Measurements from ENCODE around the gene ASIC5. TPM values are rescaled to one million over a fixed set of nuclear protein-coding genes. Genes with fewer than 3 reads are reported as not detected.
A peak's percentile ranks its signal among the peaks of the same experiment; 100 is the strongest.

Gene ASIC5
- total RNA-seq, 1 experiment from 2014 or later = not detected

DNA sequence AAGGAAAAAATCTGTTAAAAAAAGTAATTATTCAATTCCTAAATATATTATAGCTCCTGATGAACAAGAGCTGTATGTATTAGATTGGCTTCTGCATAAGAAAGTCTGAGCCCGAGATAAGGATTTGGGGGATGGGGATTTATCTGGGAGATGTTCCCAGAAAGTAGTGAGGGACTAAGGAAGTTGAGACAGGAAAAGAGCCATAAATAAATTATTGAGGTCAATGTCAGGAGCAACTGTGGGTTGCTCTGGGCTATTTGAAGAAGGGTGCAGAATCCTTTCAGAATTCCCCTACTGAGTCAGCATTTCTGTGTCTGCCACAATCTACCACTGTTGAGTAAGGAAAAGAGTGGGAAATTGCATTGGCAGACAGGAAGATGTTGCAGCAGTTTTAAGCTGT, 34.3 kb upstream of the ASIC5 start:
- Histone ChIP-seq H3K23me2 (ENCODE audit: insufficient read length, low read depth, low read length, poor library complexity, severe bottlenecking) (no peaks in the 10 kb centered on the region), H3K14ac (ENCODE audit: insufficient read depth, low read length) (no peak overlapping the region), H2BK120ac (ENCODE audit: low read depth, low read length, poor library complexity, severe bottlenecking) (no peak overlapping the region), H2AFZ (ENCODE audit: low read length) (no peak overlapping the region), H2BK20ac (ENCODE audit: low read depth, low read length, poor library complexity, severe bottlenecking) (no peak overlapping the region), H2BK12ac (ENCODE audit: insufficient read length, low read depth, low read length) (no peak overlapping the region), H3K27me3 (ENCODE audit: insufficient read depth, low read length) (no peaks in the 10 kb centered on the region), H4K20me1 (ENCODE audit: control insufficient read depth, insufficient read depth, insufficient read length) (no peaks in the 10 kb centered on the region), H3K4ac (ENCODE audit: low read depth, low read length) (no peak overlapping the region), H3K9ac (ENCODE audit: extremely low read depth, insufficient read length, low read length) (no peak overlapping the region), H3K23ac (ENCODE audit: insufficient read length, low read depth, low read length) (no peak overlapping the region), H3T11ph (ENCODE audit: low read length) (no peak overlapping the region), H2AK5ac (ENCODE audit: insufficient read length, low read length) (no peak overlapping the region), H4K91ac (ENCODE audit: insufficient read length, low read depth, low read length) (no peak overlapping the region), H3K79me2 (ENCODE audit: insufficient read depth, low read length) (no peaks in the 10 kb centered on the region), H3K27ac (ENCODE audit: insufficient read length, low read depth, low read length) (peak overlapping the region; percentile 45), H4K8ac (replicated peaks; ENCODE audit: insufficient read length, low read depth, low read length) (no peak overlapping the region), H2BK15ac (ENCODE audit: low read depth, low read length) (no peak overlapping the region), H4K5ac (ENCODE audit: insufficient read length, low read depth, low read length) (no peak overlapping the region), H3K79me1 (ENCODE audit: insufficient read depth, low read depth, low read length, poor library complexity, severe bottlenecking) (no peaks in the 10 kb centered on the region), H3K4me2 (ENCODE audit: insufficient read depth, insufficient read length, low read length) (no peak overlapping the region), H3K18ac (ENCODE audit: insufficient read length, low read depth, low read length) (no peak overlapping the region), H3K9me3 (ENCODE audit: control insufficient read depth, low read depth, low read length) (no peaks in the 10 kb centered on the region), H3K4me1 (ENCODE audit: insufficient read depth, low read length) (peaks cover 4% of the 10 kb centered on the region; the same call in 1 of the 2 replicates), H3K56ac (ENCODE audit: insufficient read length, low read depth, low read length) (no peak overlapping the region), H2BK5ac (ENCODE audit: insufficient read length, low read length) (no peak overlapping the region)
- no peak for DNase-seq
- no peak overlapping the region for H3K4me3 Mint-ChIP-seq
- TF ChIP-seq, protein P1, sequence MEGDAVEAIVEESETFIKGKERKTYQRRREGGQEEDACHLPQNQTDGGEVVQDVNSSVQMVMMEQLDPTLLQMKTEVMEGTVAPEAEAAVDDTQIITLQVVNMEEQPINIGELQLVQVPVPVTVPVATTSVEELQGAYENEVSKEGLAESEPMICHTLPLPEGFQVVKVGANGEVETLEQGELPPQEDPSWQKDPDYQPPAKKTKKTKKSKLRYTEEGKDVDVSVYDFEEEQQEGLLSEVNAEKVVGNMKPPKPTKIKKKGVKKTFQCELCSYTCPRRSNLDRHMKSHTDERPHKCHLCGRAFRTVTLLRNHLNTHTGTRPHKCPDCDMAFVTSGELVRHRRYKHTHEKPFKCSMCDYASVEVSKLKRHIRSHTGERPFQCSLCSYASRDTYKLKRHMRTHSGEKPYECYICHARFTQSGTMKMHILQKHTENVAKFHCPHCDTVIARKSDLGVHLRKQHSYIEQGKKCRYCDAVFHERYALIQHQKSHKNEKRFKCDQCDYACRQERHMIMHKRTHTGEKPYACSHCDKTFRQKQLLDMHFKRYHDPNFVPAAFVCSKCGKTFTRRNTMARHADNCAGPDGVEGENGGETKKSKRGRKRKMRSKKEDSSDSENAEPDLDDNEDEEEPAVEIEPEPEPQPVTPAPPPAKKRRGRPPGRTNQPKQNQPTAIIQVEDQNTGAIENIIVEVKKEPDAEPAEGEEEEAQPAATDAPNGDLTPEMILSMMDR (conservative IDR thresholded peaks at IDR 0.05) = no peak
- peak overlapping the region in 1 of 3 experiments; percentile 57; a peak in 1 of 7 replicates for H3K27ac Mint-ChIP-seq
- H3K4me1 Mint-ChIP-seq = peaks cover 16 to 17% of the 10 kb centered on the region in 2 experiments
- H3K36me3 Mint-ChIP-seq (ENCODE audit: insufficient read depth in 1 of 3, low read depth in 3 of 3) = peaks cover 5 to 9% (median 7%) of the 10 kb centered on the region in 3 experiments; a peak in 4 of 7 replicates
- no CpG with 5 or more reads among the region's 1 CpG for WGBS (ENCODE audit: extremely low coverage, insufficient read length, low lambda C conversion rate)
- H3K9me3 Mint-ChIP-seq = peaks cover 6 to 16% of the 10 kb centered on the region in 2 experiments; a peak in 4 of 5 replicates
- H3K27me3 Mint-ChIP-seq (ENCODE audit: low read depth) = no peaks in the 10 kb centered on the region
